GM13976 (cell line): ENCODE measurements around the gene MBOAT1.

Experiments used
- DNase-seq: peaks from one replicate; pipeline ENCODE4 v3.0.0; 2012; ENCODE audit warnings: low spot score
- CTCF ChIP-seq: IDR thresholded peaks from 2 replicates; pipeline ENCODE4 v1.5.1; 2012; ENCODE audit warnings: borderline replicate concordance, mild to moderate bottlenecking; ENCODE audit not compliant: insufficient read depth; ENCODE audit errors: extremely low read depth, missing control alignments, control extremely low read depth
- in situ Hi-C: fragments of 300-500 bp; cut with MboI; formaldehyde crosslinking; loops from one replicate; pipeline ENCODE4 v1.12.0; 2022; ENCODE audit warnings: low sequenced_read_pairs, mixed read lengths, inconsistent platforms; ENCODE audit not compliant: unreplicated experiment

MBOAT1 gene

GRCh38 chr6:20115246-20115980 lies 96.9 kb downstream of the MBOAT1 start:
- no peak for TF ChIP-seq CTCF
- in situ Hi-C loops = no loop called here
- no peak for DNase-seq

- no peak for DNase-seq
- in situ Hi-C loops = no loop called here
- no peak for TF ChIP-seq CTCF
These were observed 98.5 kb downstream of the MBOAT1 start for GRCh38 chr6:20113649-20114224.

GRCh38 chr6:20112841-20113240 lies 99.4 kb downstream of the MBOAT1 start:
- in situ Hi-C loops = no loop called here
- TF ChIP-seq CTCF = no peak
- DNase-seq = no peak

- DNase-seq = no peak
- no peak for TF ChIP-seq CTCF
- in situ Hi-C loops = no loop called here
These were observed 100.0 kb downstream of the MBOAT1 start for GRCh38 chr6:20112241-20112640.

GRCh38 chr6:20110478-20110877 lies 101.8 kb downstream of the MBOAT1 start:
- in situ Hi-C loops = no loop called here
- DNase-seq = no peak
- TF ChIP-seq CTCF = no peak

- DNase-seq = no peak
- no peak for TF ChIP-seq CTCF
- in situ Hi-C loops = no loop called here
These were observed 102.7 kb downstream of the MBOAT1 start for GRCh38 chr6:20109526-20109925.

GRCh38 chr6:20105838-20106237 lies 106.4 kb downstream of the MBOAT1 start:
- in situ Hi-C loops = no loop called here
- TF ChIP-seq CTCF = no peak
- DNase-seq = no peak
